Common myeloid progenitor, CD34-positive (primary cell): ENCODE data around the gene IMP4.
A peak's percentile ranks its signal among the peaks of the same experiment; 100 is the strongest.

Source experiments
- CTCF ChIA-PET: fragments of 350-600 bp; sonication (Branson Sonifier 250); formaldehyde crosslinking; loops from one replicate; lab custom pipeline; 2021; ENCODE audit warnings: antibody characterized with exemption; lab: Charles Lee
- POLR2A ChIA-PET: fragments of 350-600 bp; sonication (Branson Sonifier 250); formaldehyde crosslinking; loops from one replicate; lab custom pipeline; 2021; ENCODE audit warnings: antibody characterized with exemption; lab: Charles Lee
- DNase-seq, 3 donors: peaks; one replicate each; pipeline versions ENCODE4 v3.0.0 to v3.0.0-alpha.2; 2013
- H3K27ac ChIP-seq, 2 experiments: 1 replicate in 1 of 2; 2 replicates in 1 of 2; pipeline ENCODE4 v1.7.0; 2013; ENCODE audit warnings: inconsistent platforms in 2 of 2, low read length in 2 of 2, mild to moderate bottlenecking in 2 of 2, low read depth in 1 of 2, moderate library complexity in 1 of 2; ENCODE audit not compliant: severe bottlenecking in 2 of 2, insufficient read depth in 1 of 2, poor library complexity in 1 of 2
- H3K27me3 ChIP-seq, 5 experiments: replicated peaks in 2 of 5; 1 replicate in 3 of 5; 2 replicates in 2 of 5; pipeline versions ENCODE4 v1.6.1 to v1.7.0; 2013; ENCODE audit warnings: low read length in 4 of 5, mild to moderate bottlenecking in 2 of 5, moderate library complexity in 2 of 5, inconsistent platforms in 1 of 5; ENCODE audit not compliant: insufficient read depth in 5 of 5, control insufficient read depth in 4 of 5
- H3K36me3 ChIP-seq, 4 experiments: 1 replicate in 2 of 4; 2 replicates in 2 of 4; pipeline versions ENCODE4 v1.6.1 to v1.7.0; 2013; ENCODE audit warnings: low read length in 3 of 4, control low read depth in 1 of 4, mild to moderate bottlenecking in 1 of 4; ENCODE audit not compliant: control insufficient read depth in 4 of 4, insufficient read depth in 4 of 4
- H3K4me1 ChIP-seq, 4 experiments: 1 replicate in 3 of 4; 2 replicates in 1 of 4; pipeline versions ENCODE4 v1.6.1 to v1.7.1; 2013; ENCODE audit warnings: low read length in 3 of 4, mild to moderate bottlenecking in 3 of 4, control low read depth in 1 of 4, inconsistent platforms in 1 of 4, moderate library complexity in 1 of 4; ENCODE audit not compliant: control insufficient read depth in 4 of 4, insufficient read depth in 4 of 4; ENCODE audit errors: control extremely low read depth in 1 of 4
- H3K4me3 ChIP-seq, 7 experiments: 1 replicate in 4 of 7; 2 replicates in 3 of 7; pipeline versions ENCODE4 v1.5.1 to v1.7.0; 2013; ENCODE audit warnings: mild to moderate bottlenecking in 7 of 7, low read length in 6 of 7, moderate library complexity in 6 of 7, inconsistent platforms in 2 of 7, low read depth in 2 of 7, control low read depth in 1 of 7; ENCODE audit not compliant: insufficient read depth in 4 of 7, control insufficient read depth in 1 of 7; ENCODE audit errors: extremely low read depth in 1 of 7
- H3K9me3 ChIP-seq, 5 experiments: 1 replicate in 4 of 5; 2 replicates in 1 of 5; pipeline versions ENCODE4 v1.6.1 to v1.7.1; 2013; ENCODE audit warnings: low read length in 4 of 5, mild to moderate bottlenecking in 2 of 5, inconsistent platforms in 1 of 5, low read depth in 1 of 5, moderate library complexity in 1 of 5; ENCODE audit not compliant: control insufficient read depth in 4 of 5, insufficient read depth in 2 of 5; ENCODE audit errors: control extremely low read depth in 1 of 5
- WGBS: methylation state at CpG from one replicate; pipeline ENCODE4 v1.1.5; 2013; ENCODE audit not compliant: insufficient coverage; 5-methylcytosine and 5-hydroxymethylcytosine counted together

IMP4 gene

GRCh38 chr2:130389358-130389757 is 46.7 kb downstream of the IMP4 start:
- POLR2A ChIA-PET, result no interaction called here
- CTCF ChIA-PET, result interaction anchor here (1.1 to 3.9 kb wide), 5 partner anchors 11 to 38 kb away, joined by 4 to 18 read pairs (median 4); partner anchors contain the start of gene PTPN18
- DNase-seq, result no peak

GRCh38 chr2:130389783-130390182 is 47.1 kb downstream of the IMP4 start:
- H3K4me3 ChIP-seq, result no peak overlapping the region
- 100% methylated on average over 3 of the region's 3 CpGs for WGBS
- H3K36me3 ChIP-seq, result no peaks in the 10 kb centered on the region
- DNase-seq, result no peak
- no peak overlapping the region for H3K27ac ChIP-seq
- POLR2A ChIA-PET, result no interaction called here
- H3K27me3 ChIP-seq, result no peaks in the 10 kb centered on the region
- H3K9me3 ChIP-seq, result no peaks in the 10 kb centered on the region
- CTCF ChIA-PET, result interaction anchor here (1.1 to 3.9 kb wide), 6 partner anchors 11 to 47 kb away, joined by 4 to 18 read pairs (median 4); partner anchors contain the start of genes IMP4 and PTPN18
- H3K4me1 ChIP-seq, result peaks cover 0 to 18% (median 17%) of the 10 kb centered on the region in 4 experiments

More at GRCh38 chr2:130389358-130389757, 46.7 kb downstream of the IMP4 start:
- WGBS, result 100% methylated on average over 6 of the region's 6 CpGs
- Histone ChIP-seq H3K4me3 (no peak overlapping the region), H3K27me3 (no peaks in the 10 kb centered on the region), H3K36me3 (no peaks in the 10 kb centered on the region), H3K27ac (no peak overlapping the region), H3K4me1 (peaks cover 0 to 18% (median 17%) of the 10 kb centered on the region in 4 experiments), H3K9me3 (no peaks in the 10 kb centered on the region)

DNA sequence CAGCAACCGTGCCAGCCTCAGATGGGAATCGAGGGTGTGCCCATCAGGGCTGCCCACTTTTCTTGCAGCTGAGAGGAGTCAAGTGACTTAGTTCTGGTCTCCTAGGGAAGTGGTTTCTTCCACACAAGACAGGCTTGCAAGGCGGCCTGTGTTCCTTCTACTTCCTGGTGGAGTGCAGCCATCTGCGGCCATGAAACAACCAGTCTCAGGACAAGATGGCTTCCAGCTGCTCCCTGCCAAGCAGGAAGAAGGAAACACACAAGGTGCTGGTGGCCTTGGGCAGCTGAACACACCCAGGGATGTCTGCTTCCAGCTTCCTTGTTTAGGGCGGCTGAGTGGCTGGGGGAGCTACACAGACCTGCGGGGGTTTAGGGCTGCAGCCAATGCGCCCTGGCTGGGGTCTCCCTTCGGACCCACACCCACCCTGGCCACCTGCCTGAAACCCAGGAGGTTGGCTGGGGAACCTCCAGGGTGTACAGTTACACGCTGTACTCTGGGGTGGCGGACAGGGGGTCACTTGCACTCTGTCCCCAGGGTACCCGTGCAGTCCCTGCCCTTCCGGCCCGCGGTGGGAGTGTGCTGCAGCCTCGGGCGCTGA is 47.9 kb downstream of the IMP4 start:
- Histone ChIP-seq H3K4me1 (peaks cover 0 to 18% (median 17%) of the 10 kb centered on the region in 4 experiments), H3K36me3 (no peaks in the 10 kb centered on the region), H3K27ac (no peak overlapping the region), H3K9me3 (no peaks in the 10 kb centered on the region), H3K27me3 (no peaks in the 10 kb centered on the region), H3K4me3 (peak overlapping the region; percentile 43 to 89 (median 72))
- ChIA-PET POLR2A (no interaction called here), CTCF (interaction anchor here (1.1 to 3.9 kb wide), 6 partner anchors 12 to 47 kb away, joined by 4 to 18 read pairs (median 4); partner anchors contain the start of genes IMP4 and PTPN18)
- WGBS, result 46% methylated on average over 14 of the region's 16 CpGs
- peak in 2 of 3 donors; percentile 58 to 70 for DNase-seq

- peak; percentile 61 to 84 (median 76) for DNase-seq
- no peaks in the 10 kb centered on the region for H3K36me3 ChIP-seq
- peak overlapping the region; percentile 43 to 89 (median 72) for H3K4me3 ChIP-seq
- no peaks in the 10 kb centered on the region for H3K27me3 ChIP-seq
- POLR2A ChIA-PET, result no interaction called here
- H3K9me3 ChIP-seq, result no peaks in the 10 kb centered on the region
- peaks cover 0 to 18% (median 17%) of the 10 kb centered on the region in 4 experiments for H3K4me1 ChIP-seq
- CTCF ChIA-PET, result interaction anchor here (1.1 to 3.9 kb wide), 4 partner anchors 14 to 48 kb away, joined by 4 to 18 read pairs (median 6); partner anchors contain the start of gene IMP4
- 3% methylated on average over 40 of the region's 59 CpGs for WGBS
- H3K27ac ChIP-seq, result no peak overlapping the region
Measured at GRCh38 chr2:130391058-130391871, 48.6 kb downstream of the IMP4 start.

- WGBS, result 31% methylated on average over 13 of the region's 17 CpGs
- peak overlapping the region; percentile 43 to 89 (median 72) for H3K4me3 ChIP-seq
- POLR2A ChIA-PET, result no interaction called here
- H3K36me3 ChIP-seq, result no peaks in the 10 kb centered on the region
- H3K4me1 ChIP-seq, result peaks cover 0 to 18% (median 17%) of the 10 kb centered on the region in 4 experiments
- peak in 2 of 3 donors; percentile 28 to 52 for DNase-seq
- no peaks in the 10 kb centered on the region for H3K9me3 ChIP-seq
- H3K27me3 ChIP-seq, result no peaks in the 10 kb centered on the region
- CTCF ChIA-PET, result no interaction called here
- no peak overlapping the region for H3K27ac ChIP-seq
Measured at GRCh38 chr2:130391872-130392670, 49.4 kb downstream of the IMP4 start.

DNA sequence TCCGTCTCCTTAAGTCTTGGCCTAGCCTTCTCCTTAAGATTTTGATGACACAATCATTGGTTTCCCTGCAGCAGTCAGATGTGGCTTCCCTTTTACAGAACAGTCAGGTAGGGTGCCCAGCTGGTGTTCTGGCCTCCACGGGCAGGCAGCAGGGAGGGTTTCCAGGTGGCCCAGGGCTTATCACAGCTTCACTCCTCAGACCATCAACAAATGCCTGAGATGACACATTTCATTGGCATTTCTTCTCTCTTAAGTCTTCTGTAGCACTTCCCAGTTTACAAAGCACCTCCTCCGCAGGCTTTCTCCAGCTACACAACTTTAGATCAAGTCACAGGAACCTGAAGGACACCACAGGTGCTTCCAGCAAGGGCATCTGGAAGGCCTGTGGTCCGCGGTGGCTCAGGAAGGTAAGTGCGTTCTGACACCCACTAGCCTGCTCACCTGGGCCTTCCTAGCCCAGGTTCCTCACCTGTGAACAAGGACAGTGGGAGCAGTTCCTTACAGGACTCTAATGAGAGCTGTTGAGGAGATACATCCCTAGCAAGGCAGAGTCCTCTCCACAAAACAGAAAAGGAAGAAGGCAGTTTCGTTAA is 50.7 kb downstream of the IMP4 start:
- ChIA-PET CTCF (no interaction called here), POLR2A (no interaction called here)
- DNase-seq, result no peak
- Histone ChIP-seq H3K27ac (no peak overlapping the region), H3K4me1 (peaks cover 0 to 18% (median 17%) of the 10 kb centered on the region in 4 experiments), H3K27me3 (no peaks in the 10 kb centered on the region), H3K9me3 (no peaks in the 10 kb centered on the region), H3K4me3 (no peak overlapping the region), H3K36me3 (no peaks in the 10 kb centered on the region)
- 90% methylated on average over 7 of the region's 7 CpGs for WGBS
